AG04450 (cell line): ENCODE measurements around the gene CYFIP2. TPM values are rescaled to one million over a fixed set of nuclear protein-coding genes. Genes with fewer than 3 reads are reported as not detected.

Source experiments
- CTCF ChIA-PET: fragments of 300-600, 350-600 bp; formaldehyde crosslinking; extraction: SDS; loops from one replicate; lab custom pipeline; 2022; ENCODE audit warnings: antibody characterized with exemption, inconsistent platforms; lab: Charles Lee
- POLR2A ChIA-PET: fragments of 350-600 bp; formaldehyde crosslinking; extraction: SDS; loops from one replicate; lab custom pipeline; 2021; ENCODE audit warnings: antibody characterized with exemption, inconsistent platforms; lab: Yijun Ruan, JAX
- DNase-seq: peaks from one replicate; pipeline ENCODE4 v3.0.0-alpha.2; 2011; ENCODE audit warnings: low read depth, low spot score
- H3K27ac ChIP-seq: one replicate; pipeline ENCODE4 v1.5.1; 2012; ENCODE audit warnings: low read depth, low read length, control low read depth
- H3K27me3 ChIP-seq: one replicate; pipeline ENCODE4 v1.6.0; 2012; ENCODE audit warnings: low read length; ENCODE audit not compliant: control insufficient read depth, insufficient read depth
- H3K4me3 ChIP-seq: 2 replicates; pipeline ENCODE4 v1.5.1; 2011; ENCODE audit warnings: mild to moderate bottlenecking, low read depth, low read length, control low read depth
- H3K9me3 ChIP-seq: 2 replicates; pipeline ENCODE4 v1.5.1; 2012; ENCODE audit warnings: low read length; ENCODE audit not compliant: control insufficient read depth, insufficient read depth
- CTCF ChIP-seq: IDR thresholded peaks from 2 replicates; pipeline ENCODE4 v1.5.1; 2011; ENCODE audit warnings: low read depth, low read length, control low read depth, inconsistent platforms
- polyA plus RNA-seq: library from polyadenylated mRNA; depleted of rRNA; stranded (reverse); fragments of >200 nt; gene quantifications from 2 replicates; pipeline ENCODE4 v1.2.3, GENCODE V29; 2011

CYFIP2 gene
- polyA plus RNA-seq, 1 experiment = 3.2 TPM

- TF ChIP-seq CTCF = no peak
- Histone ChIP-seq H3K27me3 (peaks cover 5% of the 10 kb centered on the region), H3K4me3 (no peak overlapping the region), H3K27ac (no peak overlapping the region), H3K9me3 (no peaks in the 10 kb centered on the region)
- CTCF ChIA-PET = interaction anchor here (1.2 kb wide), 1 partner anchor 56 kb away, joined by 3 read pairs; no protein-coding TSS in a partner anchor
- DNase-seq = no peak
- POLR2A ChIA-PET = no interaction called here
These were observed 20.9 kb downstream of the CYFIP2 start for GRCh38 chr5:157286761-157287211.

DNA sequence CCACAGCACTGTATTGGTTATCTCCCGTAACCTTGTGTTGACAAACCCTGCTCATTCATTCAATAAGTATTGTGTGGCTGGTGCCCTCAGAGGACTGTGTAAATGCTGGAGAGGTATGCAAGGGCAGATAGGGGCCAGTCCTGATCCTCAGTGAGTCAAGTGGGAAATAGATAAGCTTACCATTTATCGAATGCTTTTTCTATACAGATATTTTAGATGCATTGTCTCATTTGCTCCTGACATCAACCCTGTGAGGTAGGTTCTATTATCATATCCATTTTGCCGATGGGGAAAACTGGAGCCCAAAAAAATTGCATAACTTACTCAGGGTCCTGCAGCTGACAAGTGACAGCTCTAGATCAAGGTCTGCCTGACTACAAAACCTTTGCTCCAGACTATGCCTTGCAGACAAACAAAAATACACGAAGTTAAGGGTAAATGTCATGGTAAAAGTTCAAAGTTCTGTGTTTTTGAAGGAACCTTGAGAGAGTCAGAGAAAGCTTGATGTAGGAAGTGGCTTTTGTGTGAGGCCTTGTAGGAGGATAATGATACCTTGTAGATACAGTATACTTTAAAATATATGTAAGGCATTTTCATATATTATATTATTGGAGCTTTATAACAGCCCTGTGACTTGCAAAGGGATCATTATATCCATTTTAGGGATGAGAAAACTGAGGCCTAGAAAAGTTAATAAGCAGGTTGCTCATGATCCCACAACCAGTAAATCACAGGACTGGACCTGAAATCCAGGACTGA, 22.7 kb downstream of the CYFIP2 start:
- CTCF ChIA-PET = interaction anchor here (0.6 to 2.5 kb wide), 2 partner anchors 35 to 40 kb away, joined by 3 to 7 read pairs; no protein-coding TSS in a partner anchor
- DNase-seq = no peak
- H3K4me3 ChIP-seq = no peak overlapping the region
- no peak overlapping the region for H3K27ac ChIP-seq
- no peaks in the 10 kb centered on the region for H3K9me3 ChIP-seq
- POLR2A ChIA-PET = no interaction called here
- no peak for TF ChIP-seq CTCF
- peaks cover 2% of the 10 kb centered on the region for H3K27me3 ChIP-seq

DNA sequence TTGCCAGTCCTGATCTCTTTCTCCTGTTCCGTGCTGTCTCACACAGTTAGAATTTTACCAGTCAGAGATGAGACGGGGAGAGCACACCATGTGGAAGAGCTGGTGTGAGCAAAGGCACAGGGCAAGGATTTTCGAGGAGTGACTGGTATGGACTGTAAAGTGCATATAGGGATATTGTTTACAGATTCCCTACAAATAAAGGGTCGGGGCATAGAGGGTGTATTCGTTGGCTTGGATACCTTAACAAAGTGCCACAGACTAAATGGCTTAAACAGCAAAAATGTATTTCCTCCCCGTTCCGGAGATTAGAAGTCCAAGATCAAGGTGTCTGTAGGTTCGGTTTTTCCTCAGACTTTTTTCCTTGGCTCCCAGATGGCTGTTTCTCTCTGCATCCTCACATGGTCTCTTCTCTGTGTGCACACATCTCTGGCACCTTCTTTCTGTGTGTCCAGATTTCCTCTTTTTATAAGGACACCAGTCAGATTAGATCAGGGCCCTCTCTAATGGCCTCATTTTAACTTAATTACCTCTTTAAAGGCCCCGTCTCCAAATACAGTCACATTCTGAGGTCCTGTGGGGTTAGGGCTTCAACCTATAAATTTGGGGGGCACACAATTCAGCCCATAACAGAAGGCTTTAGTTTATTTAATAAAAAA, 23.4 kb downstream of the CYFIP2 start:
- no peak overlapping the region for H3K27ac ChIP-seq

GRCh38 chr5:157290156-157290980, 24.4 kb downstream of the CYFIP2 start:
- TF ChIP-seq CTCF = no peak
- H3K27ac ChIP-seq = no peak overlapping the region
- ChIA-PET POLR2A (no interaction called here), CTCF (no interaction called here)
- DNase-seq = no peak
- H3K9me3 ChIP-seq = no peaks in the 10 kb centered on the region
- H3K27me3 ChIP-seq = no peaks in the 10 kb centered on the region
- no peak overlapping the region for H3K4me3 ChIP-seq

More for the DNA sequence above, 23.4 kb downstream of the CYFIP2 start:
- no peak for DNase-seq
- ChIA-PET POLR2A (no interaction called here), CTCF (interaction anchor here (2.5 kb wide), 1 partner anchor 36 kb away, joined by 7 read pairs; no protein-coding TSS in a partner anchor)
- no peak overlapping the region for H3K4me3 ChIP-seq
- no peak for TF ChIP-seq CTCF
- no peaks in the 10 kb centered on the region for H3K9me3 ChIP-seq
- H3K27me3 ChIP-seq = no peaks in the 10 kb centered on the region
